GM12873 (cell line): Measurements from ENCODE around the gene TMEM147.

Experiments used
- TF ChIP-seq, protein P1 (sequence below): IDR thresholded peaks from 2 replicates; pipeline ENCODE4 v1.5.1; 2012; ENCODE audit warnings: low read depth, mild to moderate bottlenecking, moderate library complexity, low read length, control low read depth; ENCODE audit not compliant: insufficient read depth; ENCODE audit errors: missing control alignments

Gene TMEM147

DNA sequence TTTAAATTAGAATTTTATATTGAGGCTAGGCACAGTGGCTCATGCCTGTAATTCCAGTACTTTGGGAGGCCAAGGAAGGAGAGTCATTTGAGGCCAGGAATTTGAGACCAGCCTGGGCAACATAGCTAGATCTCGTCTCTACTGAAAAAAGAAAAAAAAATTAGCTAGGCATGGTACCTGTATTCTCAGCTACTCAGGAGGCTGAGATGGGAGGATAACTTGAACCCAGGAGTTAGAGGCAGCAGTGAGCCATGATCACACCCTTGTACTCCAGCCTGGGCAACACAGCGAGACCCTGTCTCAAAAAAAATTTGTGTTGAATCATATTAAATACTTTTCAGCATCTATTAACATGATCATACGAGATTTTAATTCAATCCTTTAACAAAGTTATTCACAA lies 45.4 kb downstream of the TMEM147 start:
- TF ChIP-seq, protein P1, sequence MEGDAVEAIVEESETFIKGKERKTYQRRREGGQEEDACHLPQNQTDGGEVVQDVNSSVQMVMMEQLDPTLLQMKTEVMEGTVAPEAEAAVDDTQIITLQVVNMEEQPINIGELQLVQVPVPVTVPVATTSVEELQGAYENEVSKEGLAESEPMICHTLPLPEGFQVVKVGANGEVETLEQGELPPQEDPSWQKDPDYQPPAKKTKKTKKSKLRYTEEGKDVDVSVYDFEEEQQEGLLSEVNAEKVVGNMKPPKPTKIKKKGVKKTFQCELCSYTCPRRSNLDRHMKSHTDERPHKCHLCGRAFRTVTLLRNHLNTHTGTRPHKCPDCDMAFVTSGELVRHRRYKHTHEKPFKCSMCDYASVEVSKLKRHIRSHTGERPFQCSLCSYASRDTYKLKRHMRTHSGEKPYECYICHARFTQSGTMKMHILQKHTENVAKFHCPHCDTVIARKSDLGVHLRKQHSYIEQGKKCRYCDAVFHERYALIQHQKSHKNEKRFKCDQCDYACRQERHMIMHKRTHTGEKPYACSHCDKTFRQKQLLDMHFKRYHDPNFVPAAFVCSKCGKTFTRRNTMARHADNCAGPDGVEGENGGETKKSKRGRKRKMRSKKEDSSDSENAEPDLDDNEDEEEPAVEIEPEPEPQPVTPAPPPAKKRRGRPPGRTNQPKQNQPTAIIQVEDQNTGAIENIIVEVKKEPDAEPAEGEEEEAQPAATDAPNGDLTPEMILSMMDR: no peak

DNA sequence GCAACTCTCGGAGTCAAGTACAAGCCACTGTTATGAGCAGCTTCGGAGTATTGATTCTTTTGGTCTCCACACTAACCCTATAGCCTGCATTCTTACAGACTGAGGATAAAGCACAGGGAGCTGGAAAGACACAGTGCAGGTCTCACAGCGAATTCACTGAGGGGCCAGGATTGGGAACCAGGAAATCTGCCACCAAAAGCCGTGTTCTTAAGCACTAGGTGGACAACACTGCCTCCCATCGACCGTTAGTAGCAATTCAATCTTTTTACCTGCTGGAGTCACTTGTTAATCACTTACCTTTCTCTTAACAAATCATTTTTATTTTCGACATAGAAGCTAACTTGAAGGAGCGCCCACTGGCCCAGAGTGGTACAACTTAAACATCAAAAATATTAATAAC lies 46.8 kb downstream of the TMEM147 start:
- TF ChIP-seq, protein P1: peak; percentile 81

DNA sequence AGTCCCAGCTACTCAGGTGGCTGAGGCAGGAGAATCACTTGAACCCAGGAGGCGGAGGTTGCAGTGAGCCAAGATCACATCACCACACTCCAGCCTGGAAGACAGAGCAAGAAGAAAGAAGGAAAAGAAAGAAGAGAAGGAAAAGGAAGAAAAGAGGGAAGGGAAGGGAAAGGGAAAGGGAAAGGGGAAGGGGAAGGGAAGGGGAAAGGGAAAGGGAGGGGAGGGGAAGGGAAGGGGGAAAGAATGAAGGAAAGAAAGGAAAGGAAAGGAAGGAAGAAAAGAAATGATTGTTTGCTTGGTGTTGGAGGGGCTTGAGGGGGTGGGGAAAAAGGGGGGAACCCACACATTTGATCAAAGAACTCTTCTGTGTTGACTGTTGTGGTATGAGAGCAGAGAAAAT lies 50.5 kb downstream of the TMEM147 start:
- TF ChIP-seq, protein P1: no peak

DNA sequence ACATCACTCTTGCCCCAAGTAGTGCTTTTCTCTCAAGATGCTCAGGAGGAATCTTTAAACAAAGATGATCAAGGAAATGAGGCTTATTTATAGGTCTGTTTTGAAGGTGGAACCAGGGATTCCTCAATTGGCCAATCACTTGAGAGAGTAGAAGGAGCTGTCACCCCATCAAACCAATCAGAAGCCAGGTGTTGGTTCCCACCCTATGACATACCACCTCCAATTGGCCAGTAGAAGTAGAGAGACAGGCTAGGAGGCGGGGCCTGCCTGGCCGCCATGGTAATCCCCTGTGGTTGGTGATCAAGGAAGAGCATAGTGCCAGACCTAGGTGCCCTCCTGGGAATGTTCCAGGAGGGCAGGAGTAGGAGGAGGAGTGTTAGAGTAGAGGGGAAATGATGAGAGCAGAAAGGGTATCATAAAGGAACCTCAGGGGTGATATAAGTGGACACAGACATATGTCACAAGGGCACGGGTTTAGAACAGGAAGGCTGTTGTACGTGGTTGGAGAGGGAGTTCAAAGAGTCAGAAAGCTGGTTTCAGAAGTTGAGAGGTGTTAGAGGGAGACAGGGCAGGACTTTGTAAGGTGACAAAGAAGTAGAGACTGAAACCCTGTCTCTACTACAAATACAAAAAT lies 51.1 kb downstream of the TMEM147 start:
- TF ChIP-seq, protein P1: no peak
